Activated naive CD8-positive, alpha-beta T cell treated with anti-CD3 and anti-CD28 coated beads, Interleukin-2, amount 50 U/mL, for 24 hours (primary cell): ENCODE results near the gene ZCCHC17.
"Not testable (repeated sequence)": the region's sequence is repeated elsewhere in the genome, so short reads cannot be mapped to it uniquely, and the experiment has no call there.

Experiments
- ATAC-seq: fragments of 150-1000 bp; cut with Tn5 transposase; one replicate; pipeline ENCODE4 v1.10.0; 2021
- DNase-seq: peaks from one replicate; pipeline ENCODE4 v3.0.0; 2021
- H3K27ac Mint-ChIP-seq: one replicate; pipeline ENCODE4 v1.8.0; 2021; ENCODE audit warnings: mild to moderate bottlenecking, mixed read lengths
- H3K27me3 Mint-ChIP-seq: one replicate; pipeline ENCODE4 v1.8.0; 2021; ENCODE audit warnings: mixed read lengths
- H3K36me3 Mint-ChIP-seq: one replicate; pipeline ENCODE4 v1.8.0; 2021; ENCODE audit warnings: low read depth, mixed read lengths
- H3K4me1 Mint-ChIP-seq: one replicate; pipeline ENCODE4 v1.8.0; 2021; ENCODE audit warnings: mixed read lengths
- H3K4me3 Mint-ChIP-seq: one replicate; pipeline ENCODE4 v1.8.0; 2021; ENCODE audit warnings: mild to moderate bottlenecking, moderate library complexity, mixed read lengths
- H3K9me3 Mint-ChIP-seq: one replicate; pipeline ENCODE4 v1.8.0; 2021; ENCODE audit warnings: mixed read lengths

The ZCCHC17 gene

DNA sequence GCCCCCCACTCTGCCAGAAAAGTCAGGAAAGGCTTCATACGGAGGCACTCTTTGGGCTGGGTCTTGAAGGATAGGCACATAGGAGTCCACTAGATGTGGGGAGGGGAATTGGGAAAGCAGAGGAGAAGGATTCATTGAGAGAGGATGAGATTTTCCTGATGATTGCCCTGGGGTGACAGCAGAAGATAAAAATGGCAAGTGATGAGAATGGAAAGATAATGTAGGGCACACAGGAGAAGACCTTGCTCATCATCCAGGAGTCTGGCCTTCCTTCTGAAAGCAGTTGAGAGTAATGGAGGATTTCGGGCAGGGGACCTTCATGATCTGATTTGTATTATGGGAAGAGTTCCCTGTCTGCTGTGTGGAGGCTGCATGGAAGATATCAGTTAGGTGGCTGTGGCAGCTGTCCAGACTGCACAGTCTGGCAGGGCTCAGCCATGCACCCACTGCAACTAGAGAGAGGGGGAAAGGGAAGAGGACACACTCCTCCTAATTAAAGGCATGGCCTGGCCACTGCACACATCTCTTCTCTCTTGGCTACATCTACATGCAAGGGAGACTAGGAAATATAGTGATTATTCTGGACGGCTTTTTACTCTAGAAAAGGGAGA is 85.7 kb downstream of the ZCCHC17 start:
- peaks cover 6% of the 10 kb centered on the region for H3K27me3 Mint-ChIP-seq
- no peaks in the 10 kb centered on the region for H3K4me1 Mint-ChIP-seq
- H3K9me3 Mint-ChIP-seq = no peaks in the 10 kb centered on the region
- no peak overlapping the region for H3K27ac Mint-ChIP-seq
- DNase-seq (no peak), ATAC-seq (no peak)
- no peaks in the 10 kb centered on the region for H3K36me3 Mint-ChIP-seq
- no peak overlapping the region for H3K4me3 Mint-ChIP-seq

DNA sequence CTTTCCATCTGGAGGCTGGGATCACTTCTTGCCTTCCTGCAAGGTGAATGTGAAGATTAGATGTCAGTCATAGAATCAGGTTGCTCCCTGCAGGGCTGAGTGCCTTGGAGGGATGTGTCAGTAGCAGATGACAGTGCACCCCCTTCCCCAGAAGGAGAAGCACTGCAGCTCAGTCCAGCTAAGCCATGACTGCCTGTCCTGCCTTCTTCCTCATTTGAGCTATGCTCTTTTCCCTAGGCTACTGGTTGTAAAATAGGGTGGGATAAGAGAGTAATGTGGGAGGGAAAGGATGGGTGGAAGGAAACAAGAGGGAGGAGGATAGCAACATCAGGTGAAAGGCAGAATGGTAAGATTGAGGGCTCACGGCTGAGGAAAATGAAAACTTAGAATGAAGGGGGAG is 87.1 kb downstream of the ZCCHC17 start:
- Mint-ChIP-seq H3K27me3 (peaks cover 6% of the 10 kb centered on the region), H3K4me3 (no peak overlapping the region), H3K9me3 (no peaks in the 10 kb centered on the region), H3K27ac (no peak overlapping the region), H3K4me1 (no peaks in the 10 kb centered on the region), H3K36me3 (no peaks in the 10 kb centered on the region)
- ATAC-seq (no peak), DNase-seq (no peak)

DNA sequence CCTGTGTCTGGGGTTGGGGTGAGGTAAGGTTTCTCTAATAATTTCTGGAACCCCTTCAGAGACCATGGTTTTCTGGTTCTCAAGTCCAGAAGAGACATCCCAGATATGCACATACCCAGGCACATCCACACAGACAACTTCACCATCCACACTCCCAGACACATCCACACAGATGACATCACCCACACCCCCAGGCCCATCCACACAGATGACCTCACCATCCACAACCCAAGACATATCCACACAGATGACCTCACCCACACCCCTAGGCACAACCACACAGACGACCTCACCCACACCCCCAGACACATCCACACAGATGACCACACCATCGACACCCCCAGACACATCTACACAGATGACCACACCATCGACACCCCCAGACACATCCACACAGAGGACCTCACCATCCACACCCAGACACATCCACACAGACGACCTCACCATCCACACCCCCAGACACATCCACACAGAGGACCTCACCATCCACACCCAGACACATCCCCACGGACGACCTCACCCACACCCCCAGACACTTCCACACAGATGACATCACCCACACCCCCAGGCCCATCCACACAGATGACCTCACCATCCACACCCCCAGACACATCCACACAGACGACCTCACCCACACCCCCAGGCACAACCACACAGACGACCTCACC is 89.9 kb downstream of the ZCCHC17 start:
- not testable (repeated sequence) for H3K9me3 Mint-ChIP-seq, ATAC-seq, H3K27me3 Mint-ChIP-seq, H3K36me3 Mint-ChIP-seq, H3K4me3 Mint-ChIP-seq, H3K27ac Mint-ChIP-seq, DNase-seq, H3K4me1 Mint-ChIP-seq

DNA sequence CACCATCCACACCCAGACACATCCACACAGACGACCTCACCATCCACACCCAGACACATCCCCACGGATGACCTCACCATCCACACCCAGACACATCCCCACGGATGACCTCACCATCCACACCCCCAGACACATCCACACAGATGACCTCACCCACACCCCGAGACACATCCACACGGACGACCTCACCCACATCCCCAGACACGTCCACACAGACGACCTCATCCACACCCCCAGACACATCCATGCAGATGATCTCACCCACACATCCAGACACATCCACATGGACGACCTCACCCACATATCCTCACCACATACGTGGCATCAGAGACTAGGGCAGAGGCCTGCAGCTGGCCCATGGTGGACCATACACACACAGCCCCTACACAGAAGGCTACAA is 90.8 kb downstream of the ZCCHC17 start:
- DNase-seq (no peak), ATAC-seq (no peak)
- no peaks in the 10 kb centered on the region for H3K9me3 Mint-ChIP-seq
- no peak overlapping the region for H3K4me3 Mint-ChIP-seq
- no peaks in the 10 kb centered on the region for H3K36me3 Mint-ChIP-seq
- peaks cover 6% of the 10 kb centered on the region for H3K27me3 Mint-ChIP-seq
- H3K27ac Mint-ChIP-seq = no peak overlapping the region
- no peaks in the 10 kb centered on the region for H3K4me1 Mint-ChIP-seq

DNA sequence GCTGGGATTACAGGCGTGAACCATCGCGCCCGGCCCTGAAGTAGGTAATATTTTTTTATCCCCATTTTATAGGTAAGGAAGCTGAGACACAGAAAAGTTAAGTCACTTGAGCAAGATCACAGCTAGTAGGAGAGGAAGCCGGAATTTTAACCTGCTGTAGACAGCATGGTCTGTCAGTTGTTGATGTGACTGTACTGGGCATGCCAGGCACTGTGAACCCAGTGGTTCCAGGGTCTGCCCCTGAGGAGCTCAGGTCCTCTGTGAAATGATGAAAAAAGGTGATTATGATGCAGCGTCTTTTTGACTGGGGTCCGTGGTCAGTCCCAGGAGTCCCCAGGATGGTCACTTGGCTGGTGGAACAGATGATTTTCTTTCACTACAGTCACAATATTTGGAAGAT is 92.8 kb downstream of the ZCCHC17 start:
- Mint-ChIP-seq H3K9me3 (no peaks in the 10 kb centered on the region), H3K27me3 (peaks cover 6% of the 10 kb centered on the region), H3K27ac (no peak overlapping the region), H3K36me3 (no peaks in the 10 kb centered on the region), H3K4me1 (peaks cover 5% of the 10 kb centered on the region), H3K4me3 (no peak overlapping the region)
- DNase-seq (no peak), ATAC-seq (no peak)

DNA sequence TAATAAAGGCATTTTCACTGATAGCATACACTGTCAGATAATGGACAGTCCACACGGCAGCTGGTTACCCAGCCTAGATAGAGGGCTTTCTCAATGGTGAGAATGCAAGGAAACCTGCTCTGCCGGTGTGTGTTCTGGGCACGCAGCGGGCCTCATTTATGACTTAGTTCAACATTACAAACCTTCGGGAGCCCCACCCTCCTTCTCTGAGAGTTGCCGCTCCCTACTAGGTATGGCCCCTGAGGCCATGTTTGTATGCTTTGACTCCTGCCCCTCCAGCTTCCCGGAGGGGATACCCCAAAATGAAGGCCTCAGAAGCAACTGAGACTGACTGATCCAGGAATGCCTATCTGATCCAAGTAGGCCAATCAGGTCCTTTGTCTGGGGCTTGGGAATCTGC is 93.2 kb downstream of the ZCCHC17 start:
- H3K27ac Mint-ChIP-seq = no peak overlapping the region
- ATAC-seq (no peak), DNase-seq (no peak)
- peaks cover 9% of the 10 kb centered on the region for H3K4me1 Mint-ChIP-seq
- no peaks in the 10 kb centered on the region for H3K36me3 Mint-ChIP-seq
- no peaks in the 10 kb centered on the region for H3K9me3 Mint-ChIP-seq
- H3K27me3 Mint-ChIP-seq = peaks cover 6% of the 10 kb centered on the region
- no peak overlapping the region for H3K4me3 Mint-ChIP-seq

DNA sequence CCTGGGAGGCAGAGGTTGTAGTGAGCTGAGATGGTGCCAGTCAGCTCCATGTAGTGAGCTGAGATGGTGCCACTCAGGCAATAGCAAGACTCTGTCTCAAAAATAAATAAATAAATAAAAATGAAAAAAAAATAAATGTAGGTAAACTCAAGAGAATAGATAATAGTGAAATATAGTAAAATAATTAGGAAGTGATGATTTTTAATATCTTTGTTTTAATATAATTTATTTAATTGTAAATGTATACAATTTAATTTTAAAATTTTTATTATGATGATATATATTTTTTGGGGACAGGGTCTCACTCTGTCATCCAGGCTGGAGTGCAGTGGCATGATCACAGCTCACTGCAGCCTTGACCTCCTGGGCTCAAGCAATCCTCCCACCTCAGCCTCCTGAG is 96.6 kb downstream of the ZCCHC17 start:
- H3K27me3 Mint-ChIP-seq = no peaks in the 10 kb centered on the region
- H3K4me1 Mint-ChIP-seq = peaks cover 9% of the 10 kb centered on the region
- no peak overlapping the region for H3K27ac Mint-ChIP-seq
- ATAC-seq = no peak
- no peaks in the 10 kb centered on the region for H3K36me3 Mint-ChIP-seq
- H3K9me3 Mint-ChIP-seq = no peaks in the 10 kb centered on the region
- no peak overlapping the region for H3K4me3 Mint-ChIP-seq
- no peak for DNase-seq

DNA sequence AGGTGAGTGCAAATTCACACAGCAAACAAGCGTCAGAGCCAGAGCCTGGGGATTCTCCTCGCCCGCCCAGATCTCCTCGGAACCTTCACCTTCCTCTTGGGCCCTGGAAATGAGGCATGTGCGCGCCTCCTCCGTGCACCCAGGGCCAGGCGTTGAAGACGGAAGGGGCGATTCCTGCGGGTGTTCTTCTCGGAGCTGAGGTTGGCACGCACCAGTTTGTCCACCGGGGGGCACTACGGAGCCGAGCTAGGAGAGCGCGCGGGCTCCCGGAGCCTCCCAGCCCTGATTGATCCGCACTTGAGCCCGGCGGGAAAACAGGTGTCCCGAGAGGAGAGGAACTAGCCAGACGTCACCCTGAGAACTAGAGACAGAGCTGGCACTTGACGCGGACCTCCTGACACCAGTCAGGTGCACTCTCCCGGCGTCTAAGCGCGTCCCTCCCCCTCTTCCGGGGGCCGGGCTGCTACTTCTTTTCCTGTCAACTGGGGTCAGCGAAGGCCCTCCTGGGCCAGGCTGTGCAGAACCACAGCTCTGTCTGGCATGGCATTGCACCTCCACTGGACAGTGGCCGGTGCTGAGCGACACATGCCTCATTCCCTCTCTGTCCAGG is 97.9 kb downstream of the ZCCHC17 start:
- Mint-ChIP-seq H3K27ac (no peak overlapping the region), H3K36me3 (no peaks in the 10 kb centered on the region), H3K9me3 (no peaks in the 10 kb centered on the region), H3K4me3 (peak overlapping the region; percentile 74), H3K27me3 (no peaks in the 10 kb centered on the region), H3K4me1 (peaks cover 9% of the 10 kb centered on the region)
- peak; percentile 90 for DNase-seq
- ATAC-seq = peak; percentile 98

DNA sequence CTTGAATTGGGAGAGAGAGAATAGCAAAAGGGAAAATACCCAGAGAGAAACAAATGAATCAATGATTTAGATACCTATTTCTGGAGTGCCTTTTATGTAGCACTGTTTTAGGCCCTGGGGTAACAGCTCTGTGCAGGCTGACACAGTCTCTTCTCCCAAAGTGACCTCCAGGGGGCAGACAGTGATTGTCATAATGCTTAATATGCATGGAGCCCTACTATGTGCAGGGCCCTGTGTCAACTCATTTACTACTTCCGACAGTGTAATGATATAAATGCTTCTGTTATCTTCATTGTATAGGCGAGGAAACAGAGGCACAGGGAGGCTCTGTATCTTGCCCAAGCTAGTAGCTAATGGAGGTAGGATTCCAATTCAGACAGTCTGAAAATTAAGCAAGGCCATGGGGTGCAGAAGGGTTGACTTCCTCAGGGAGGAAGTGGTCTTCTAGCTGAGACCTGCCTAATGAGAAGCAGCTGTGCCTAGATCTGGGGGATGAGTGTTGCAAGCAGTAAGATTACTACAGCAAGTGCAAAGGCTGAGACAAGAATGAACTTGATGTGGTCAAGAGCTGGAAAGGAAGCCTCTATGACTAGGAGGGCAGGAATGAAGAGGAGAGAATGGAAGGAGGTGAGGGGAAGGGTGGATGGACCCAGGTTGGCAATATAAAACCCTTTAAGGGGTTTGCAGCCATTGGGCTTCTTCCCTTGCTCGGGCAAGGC is 100.0 kb downstream of the ZCCHC17 start:
- no peak for ATAC-seq
- Mint-ChIP-seq H3K4me1 (peaks cover 9% of the 10 kb centered on the region), H3K27ac (no peak overlapping the region), H3K4me3 (no peak overlapping the region), H3K9me3 (no peaks in the 10 kb centered on the region), H3K27me3 (no peaks in the 10 kb centered on the region), H3K36me3 (no peaks in the 10 kb centered on the region)
- DNase-seq = no peak

DNA sequence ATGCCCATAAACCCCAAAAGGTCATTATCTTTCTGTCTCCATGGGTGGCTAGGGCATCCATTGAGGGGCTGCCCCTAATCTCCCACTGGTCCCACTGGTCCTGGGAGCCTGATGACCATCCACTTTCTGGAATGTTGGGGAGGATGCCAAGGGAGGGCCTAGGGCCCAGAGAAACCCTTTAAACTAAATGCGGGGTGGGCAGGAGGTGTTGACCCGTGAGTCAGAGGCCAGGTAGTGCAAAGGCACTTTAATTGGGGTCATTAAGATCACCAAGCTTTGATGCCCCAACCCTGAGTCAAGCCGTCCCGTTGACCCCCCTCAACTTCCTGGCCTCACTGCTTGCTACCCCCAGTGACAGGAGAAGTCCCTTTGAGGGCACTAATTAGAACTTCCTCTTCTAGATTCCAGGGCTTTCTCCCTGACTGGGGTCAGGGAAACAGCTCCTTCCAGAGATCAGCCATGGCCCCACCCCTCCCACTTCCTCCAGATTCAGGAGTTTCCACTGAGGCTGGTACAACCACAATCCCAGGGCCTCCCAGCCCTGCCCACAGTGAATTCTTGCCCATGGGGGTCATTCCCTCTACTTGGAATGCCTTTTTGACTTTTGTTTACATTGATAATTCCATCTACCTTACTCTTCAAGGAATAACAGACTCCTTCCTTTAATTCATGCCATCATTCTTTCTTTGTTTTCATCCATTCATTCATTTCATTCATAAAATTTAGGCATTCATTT is 100.7 kb downstream of the ZCCHC17 start:
- ATAC-seq (no peak), DNase-seq (no peak)
- Mint-ChIP-seq H3K27me3 (no peaks in the 10 kb centered on the region), H3K9me3 (no peaks in the 10 kb centered on the region), H3K4me1 (peaks cover 9% of the 10 kb centered on the region), H3K4me3 (no peak overlapping the region), H3K27ac (no peak overlapping the region), H3K36me3 (no peaks in the 10 kb centered on the region)

DNA sequence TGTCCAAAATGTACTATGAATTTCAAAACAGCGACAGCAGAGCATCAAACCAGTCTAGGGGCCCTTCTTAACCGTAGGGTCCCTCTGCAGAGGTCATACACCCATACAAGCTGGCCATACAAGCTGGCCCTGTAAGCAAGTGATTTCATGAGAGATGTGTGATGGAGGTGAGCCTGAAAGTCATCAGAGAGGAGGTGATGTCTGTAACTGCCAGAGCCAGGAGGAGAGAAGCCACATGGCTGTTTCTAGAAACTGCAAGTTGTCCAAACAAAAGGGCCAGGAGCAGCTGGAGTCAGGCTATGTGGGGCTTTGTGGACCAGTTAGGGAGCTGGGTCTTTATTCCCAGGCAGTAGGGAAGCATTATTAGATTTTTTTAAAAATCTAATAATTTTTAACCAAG is 101.4 kb downstream of the ZCCHC17 start:
- Mint-ChIP-seq H3K27me3 (no peaks in the 10 kb centered on the region), H3K36me3 (no peaks in the 10 kb centered on the region), H3K4me1 (peaks cover 9% of the 10 kb centered on the region), H3K27ac (no peak overlapping the region), H3K9me3 (no peaks in the 10 kb centered on the region), H3K4me3 (no peak overlapping the region)
- ATAC-seq = no peak
- DNase-seq = no peak

DNA sequence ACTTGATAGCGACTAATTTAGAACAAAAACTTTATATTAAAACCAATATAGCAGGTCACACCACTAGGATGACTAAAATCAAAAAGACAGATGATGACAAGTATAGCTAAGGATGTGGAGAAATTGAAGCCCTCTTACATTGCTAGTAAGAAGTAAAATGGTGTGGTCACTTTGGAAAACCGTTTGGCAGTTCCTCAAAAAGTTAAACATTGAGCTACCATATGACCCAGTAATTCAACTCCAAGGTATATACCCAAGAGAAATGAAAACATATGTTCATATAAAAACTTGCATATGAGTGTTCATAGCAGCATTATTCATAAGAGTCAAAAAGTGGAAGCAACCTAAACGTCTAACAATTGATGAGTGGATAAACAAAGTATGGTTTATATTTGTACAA is 103.1 kb downstream of the ZCCHC17 start:
- Mint-ChIP-seq H3K27ac (no peak overlapping the region), H3K27me3 (no peaks in the 10 kb centered on the region), H3K36me3 (no peaks in the 10 kb centered on the region), H3K9me3 (no peaks in the 10 kb centered on the region), H3K4me1 (peaks cover under 1% of the 10 kb centered on the region), H3K4me3 (no peak overlapping the region)
- ATAC-seq = no peak
- no peak for DNase-seq

DNA sequence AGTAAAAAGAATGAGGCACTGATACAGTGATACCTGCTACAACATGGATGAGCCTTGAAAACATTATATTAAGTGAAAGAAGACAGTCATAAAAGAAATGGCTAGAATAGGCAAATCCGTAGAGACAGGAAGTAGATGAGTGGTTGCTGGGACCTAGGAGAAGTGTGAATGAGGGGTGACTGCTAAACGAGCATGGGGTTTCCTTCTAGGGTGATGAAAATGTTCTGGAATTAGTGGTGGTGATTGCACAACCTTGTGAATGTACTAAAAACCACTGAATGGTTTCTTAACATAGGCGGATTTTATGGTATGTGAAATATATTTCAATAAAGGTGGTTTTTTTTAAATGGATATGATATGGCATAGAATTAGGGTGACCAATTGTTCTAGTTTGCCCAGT is 103.6 kb downstream of the ZCCHC17 start:
- DNase-seq (no peak), ATAC-seq (no peak)
- no peaks in the 10 kb centered on the region for H3K27me3 Mint-ChIP-seq
- no peak overlapping the region for H3K27ac Mint-ChIP-seq
- H3K9me3 Mint-ChIP-seq = no peaks in the 10 kb centered on the region
- no peaks in the 10 kb centered on the region for H3K4me1 Mint-ChIP-seq
- H3K36me3 Mint-ChIP-seq = no peaks in the 10 kb centered on the region
- no peak overlapping the region for H3K4me3 Mint-ChIP-seq

DNA sequence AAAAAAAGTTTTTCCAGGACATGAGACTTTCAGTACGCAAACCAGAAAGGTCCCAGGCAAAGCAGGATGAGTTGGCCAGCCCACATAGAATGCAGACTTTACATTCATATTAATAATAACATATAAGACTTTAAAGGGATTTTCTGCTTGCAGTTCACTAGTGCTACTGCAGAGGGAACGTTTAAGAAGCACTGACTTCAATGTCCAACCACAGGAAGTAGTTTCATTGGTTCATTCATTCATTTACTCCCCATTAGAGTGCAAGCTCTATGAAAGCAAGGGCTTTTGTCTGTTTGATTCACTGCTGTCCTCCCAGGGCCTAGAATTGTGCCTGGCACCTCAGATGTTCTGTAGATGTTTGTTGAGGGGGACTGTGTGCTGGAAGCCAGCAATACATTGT is 104.4 kb downstream of the ZCCHC17 start:
- H3K9me3 Mint-ChIP-seq = no peaks in the 10 kb centered on the region
- ATAC-seq (no peak), DNase-seq (no peak)
- H3K27ac Mint-ChIP-seq = no peak overlapping the region
- H3K27me3 Mint-ChIP-seq = no peaks in the 10 kb centered on the region
- H3K4me3 Mint-ChIP-seq = no peak overlapping the region
- H3K36me3 Mint-ChIP-seq = no peaks in the 10 kb centered on the region
- no peaks in the 10 kb centered on the region for H3K4me1 Mint-ChIP-seq
